WTC11 (cell line): ENCODE measurements around the gene KRT14. TPM values are rescaled to one million over a fixed set of nuclear protein-coding genes. Genes with fewer than 3 reads are reported as not detected.
A peak's percentile ranks its signal among the peaks of the same experiment; 100 is the strongest.
"Not testable (repeated sequence)": the region's sequence is repeated elsewhere in the genome, so short reads cannot be mapped to it uniquely, and the experiment has no call there.

Experiments
- ATAC-seq: fragments of 200-7000 bp; cut with Tn5 transposase; 2 replicates; pipeline ENCODE4 v1.10.0; 2021; ENCODE audit warnings: mild to moderate bottlenecking, moderate library complexity
- CTCF ChIA-PET: fragments of 300-600 bp; sonication (Branson Sonifier 250); formaldehyde crosslinking; loops from one replicate; lab custom pipeline; 2021; ENCODE audit warnings: antibody characterized with exemption; lab: Charles Lee
- POLR2A ChIA-PET: fragments of 350-600 bp; sonication (Branson Sonifier 250); formaldehyde crosslinking; loops from one replicate; lab custom pipeline; 2021; ENCODE audit warnings: antibody characterized with exemption; lab: Charles Lee
- DNase-seq: peaks from one replicate; pipeline ENCODE4 v3.0.0; 2021; ENCODE audit warnings: low spot score
- H3K27ac Mint-ChIP-seq: 2 replicates; pipeline ENCODE4 v1.8.0; 2021; ENCODE audit warnings: mixed read lengths
- H3K27me3 Mint-ChIP-seq: 2 replicates; pipeline ENCODE4 v1.8.0; 2021; ENCODE audit warnings: low read depth, mild to moderate bottlenecking, moderate library complexity, mixed read lengths
- H3K36me3 Mint-ChIP-seq: 2 replicates; pipeline ENCODE4 v1.8.0; 2021; ENCODE audit warnings: mixed read lengths
- H3K4me1 Mint-ChIP-seq: 2 replicates; pipeline ENCODE4 v1.8.0; 2022; ENCODE audit warnings: mixed read lengths
- H3K4me3 Mint-ChIP-seq: 2 replicates; pipeline ENCODE4 v1.8.0; 2021; ENCODE audit warnings: mild to moderate bottlenecking, moderate library complexity, mixed read lengths
- H3K9me3 Mint-ChIP-seq: 2 replicates; pipeline ENCODE4 v1.8.0; 2021; ENCODE audit warnings: mixed read lengths
- CBFB ChIP-seq: sonication (generic); formaldehyde crosslinking; IDR thresholded peaks from 2 replicates; pipeline ENCODE4 v1.8.1; 2022; ENCODE audit warnings: mild to moderate bottlenecking, low read depth, missing genetic modification reagents
- CREB1 ChIP-seq: sonication (generic); formaldehyde crosslinking; IDR thresholded peaks from 2 replicates; pipeline ENCODE4 v1.8.0; 2023; ENCODE audit warnings: mild to moderate bottlenecking, missing genetic modification reagents
- EMX1 ChIP-seq: fragments of 250-450 bp; sonication (Bioruptor Pico); IDR thresholded peaks from 2 replicates; pipeline ENCODE4 v1.8.0; 2021; ENCODE audit warnings: mild to moderate bottlenecking
- ETV6 ChIP-seq: sonication (generic); formaldehyde crosslinking; IDR thresholded peaks from 2 replicates; pipeline ENCODE4 v1.8.1; 2022; ENCODE audit warnings: mild to moderate bottlenecking, missing genetic modification reagents
- FOXK1 ChIP-seq: sonication (generic); formaldehyde crosslinking; IDR thresholded peaks from 2 replicates; pipeline ENCODE4 v1.8.0; 2022; ENCODE audit warnings: mild to moderate bottlenecking, moderate library complexity, missing genetic modification reagents
- JUN ChIP-seq: sonication (generic); formaldehyde crosslinking; IDR thresholded peaks from 2 replicates; pipeline ENCODE4 v1.8.0; 2023; ENCODE audit warnings: mild to moderate bottlenecking, missing genetic modification reagents
- MYBL2 ChIP-seq: sonication (generic); formaldehyde crosslinking; IDR thresholded peaks from 2 replicates; pipeline ENCODE4 v1.8.1; 2023; ENCODE audit warnings: mild to moderate bottlenecking, moderate library complexity, missing genetic modification reagents
- OVOL2 ChIP-seq: fragments of 250-450 bp; sonication (Bioruptor Pico); IDR thresholded peaks from 2 replicates; pipeline ENCODE4 v1.9.0; 2021; ENCODE audit warnings: mild to moderate bottlenecking, borderline replicate concordance
- TCF7 ChIP-seq: sonication (generic); formaldehyde crosslinking; IDR thresholded peaks from 2 replicates; pipeline ENCODE4 v1.8.0; 2022; ENCODE audit warnings: mild to moderate bottlenecking, low read depth, missing genetic modification reagents, moderate library complexity
- total RNA-seq: library from RNA; stranded (reverse); gene quantifications from 3 replicates; pipeline ENCODE4 v1.2.3, GENCODE V29; 2021
- TF ChIP-seq, protein P1 (sequence below): fragments of 250-450 bp; sonication (Bioruptor Pico); IDR thresholded peaks from 2 replicates; pipeline ENCODE4 v1.9.0; 2021; ENCODE audit warnings: moderate library complexity, mild to moderate bottlenecking, inconsistent platforms, borderline replicate concordance
- TF ChIP-seq, protein P2 (sequence below): fragments of 250-450 bp; sonication (Bioruptor Pico); IDR thresholded peaks from 2 replicates; pipeline ENCODE4 v1.9.0; 2021; ENCODE audit warnings: mild to moderate bottlenecking
- TF ChIP-seq, protein P3 (sequence below): sonication (generic); formaldehyde crosslinking; IDR thresholded peaks from 2 replicates; pipeline ENCODE4 v1.8.1; 2023; ENCODE audit warnings: mild to moderate bottlenecking, missing genetic modification reagents, borderline replicate concordance

KRT14 gene
- total RNA-seq, 1 experiment from 2014 or later, result not detected

DNA sequence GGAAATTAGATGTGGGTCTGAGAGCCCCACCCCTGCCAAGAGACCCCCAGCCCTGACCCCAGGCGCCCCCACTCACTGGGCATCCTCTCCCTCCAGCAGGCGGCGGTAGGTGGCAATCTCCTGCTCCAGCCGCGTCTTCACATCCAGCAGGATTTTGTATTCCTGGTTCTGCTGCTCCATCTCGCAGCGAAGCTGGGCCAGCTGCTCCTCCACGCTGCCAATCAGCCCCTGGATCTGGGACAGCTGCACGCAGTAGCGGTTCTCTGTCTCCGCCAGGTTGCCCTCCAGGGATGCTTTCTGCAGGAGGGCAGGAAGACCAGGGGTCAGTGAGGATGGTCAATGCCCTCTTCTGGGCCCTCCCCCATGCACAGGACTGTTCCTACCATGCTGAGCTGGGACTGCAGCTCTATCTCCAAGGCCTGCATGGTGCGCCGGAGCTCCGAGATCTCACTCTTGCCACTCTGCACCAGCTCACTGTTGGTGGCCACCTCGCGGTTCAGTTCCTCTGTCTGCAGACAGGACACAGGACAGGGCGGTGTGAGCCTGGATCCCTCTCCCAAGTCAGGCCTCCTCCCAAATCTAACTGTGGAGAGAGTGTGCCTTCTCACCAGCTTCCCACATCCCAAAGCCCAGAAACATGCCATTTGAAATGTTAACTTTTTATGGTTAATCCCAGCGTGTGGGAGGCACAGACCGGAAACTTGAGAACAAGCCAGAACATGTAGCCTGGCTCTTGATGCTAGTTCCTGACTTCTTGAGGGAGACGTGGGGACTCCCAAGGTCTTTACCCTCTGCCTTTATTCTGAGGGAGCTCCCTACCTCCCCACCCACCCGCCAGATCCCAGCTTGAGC is 34.1 kb upstream of the KRT14 start:
- POLR2A ChIA-PET, result no interaction called here
- no peak overlapping the region for H3K4me3 Mint-ChIP-seq
- TF ChIP-seq TCF7 (CRISPR knock-in tag), result no peak
- no peak for TF ChIP-seq CREB1
- TF ChIP-seq, all 79 proteins: peak for 0
- Mint-ChIP-seq H3K36me3 (no peaks in the 10 kb centered on the region), H3K27me3 (no peaks in the 10 kb centered on the region), H3K9me3 (no peaks in the 10 kb centered on the region), H3K27ac (0 out of 2 replicates have a peak overlapping the region, but pooled peaks have one; percentile 23), H3K4me1 (peaks cover 13% of the 10 kb centered on the region; the same call in 1 of the 2 replicates)
- CTCF ChIA-PET, result interaction anchor here (0.6 to 2.7 kb wide), 11 partner anchors 11 to 736 kb away, joined by 3 to 18 read pairs (median 6); partner anchors contain the start of gene KRT20
- ATAC-seq (no peak), DNase-seq (no peak)

- ATAC-seq, POLR2A ChIA-PET, H3K27me3 Mint-ChIP-seq, H3K9me3 Mint-ChIP-seq, H3K36me3 Mint-ChIP-seq, H3K4me3 Mint-ChIP-seq, DNase-seq, H3K27ac Mint-ChIP-seq: not testable (repeated sequence)
- CTCF ChIA-PET, result interaction anchor here (0.7 to 2.7 kb wide), 11 partner anchors 10 to 735 kb away, joined by 3 to 18 read pairs (median 6); partner anchors contain the start of gene KRT20
- peaks cover 13% of the 10 kb centered on the region; the same call in 1 of the 2 replicates for H3K4me1 Mint-ChIP-seq
Measured at GRCh38 chr17:41619927-41620582, 33.4 kb upstream of the KRT14 start.

DNA sequence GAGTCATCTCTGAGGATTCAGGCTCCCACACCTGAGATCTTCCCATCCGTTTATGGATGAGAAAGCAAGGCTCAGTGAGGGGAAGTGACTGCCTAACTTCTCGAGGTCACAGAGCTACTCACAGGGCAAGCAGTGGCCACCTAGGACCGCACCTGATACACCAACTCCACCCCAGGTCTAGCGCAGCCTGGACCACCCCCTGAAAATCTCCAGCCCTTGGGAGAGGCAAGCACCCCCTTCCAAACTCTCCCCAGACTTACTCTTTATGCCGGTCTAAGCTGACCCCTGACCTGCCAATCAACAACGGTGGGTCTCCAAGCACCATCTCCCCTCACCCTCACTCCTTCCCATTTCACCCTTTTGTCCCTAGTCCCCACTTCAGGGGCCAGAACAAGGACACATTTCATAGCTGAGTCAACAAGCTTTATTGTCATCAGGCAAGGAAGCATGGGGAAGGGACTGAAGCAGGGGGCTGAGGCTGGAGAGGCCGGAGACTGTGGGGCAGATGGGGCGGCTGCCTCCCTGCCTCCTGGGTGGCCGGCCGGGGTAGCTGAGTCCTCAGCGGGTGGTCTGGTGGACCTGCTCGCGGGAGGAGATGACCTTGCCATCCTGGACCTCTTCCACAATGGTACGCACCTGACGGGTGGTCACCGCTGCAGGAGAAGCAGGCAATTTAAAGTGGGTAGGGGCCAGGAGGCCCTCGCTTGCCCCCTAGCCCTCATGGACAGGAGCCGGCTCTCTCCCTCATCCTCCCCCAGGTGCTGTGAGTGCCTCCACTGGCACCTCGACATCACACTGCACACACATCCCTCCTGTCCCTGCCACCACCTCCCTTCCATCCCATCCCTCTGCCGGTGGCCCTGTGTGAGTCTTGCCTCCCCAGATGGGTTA is 32.6 kb upstream of the KRT14 start:
- ATAC-seq (no peak), DNase-seq (no peak)
- ChIA-PET POLR2A (no interaction called here), CTCF (interaction anchor here (0.8 to 2.7 kb wide), 5 partner anchors 9 to 71 kb away, joined by 3 to 17 read pairs (median 4); no protein-coding TSS in a partner anchor)
- Mint-ChIP-seq H3K27me3 (no peaks in the 10 kb centered on the region), H3K27ac (peak overlapping the region; percentile 60; the same call in 1 of the 2 replicates), H3K36me3 (no peaks in the 10 kb centered on the region), H3K4me1 (peaks cover 13% of the 10 kb centered on the region; the same call in 1 of the 2 replicates), H3K9me3 (no peaks in the 10 kb centered on the region), H3K4me3 (no peak overlapping the region)
- no peak for TF ChIP-seq EMX1 (CRISPR knock-in tag)
- TF ChIP-seq, protein P1, sequence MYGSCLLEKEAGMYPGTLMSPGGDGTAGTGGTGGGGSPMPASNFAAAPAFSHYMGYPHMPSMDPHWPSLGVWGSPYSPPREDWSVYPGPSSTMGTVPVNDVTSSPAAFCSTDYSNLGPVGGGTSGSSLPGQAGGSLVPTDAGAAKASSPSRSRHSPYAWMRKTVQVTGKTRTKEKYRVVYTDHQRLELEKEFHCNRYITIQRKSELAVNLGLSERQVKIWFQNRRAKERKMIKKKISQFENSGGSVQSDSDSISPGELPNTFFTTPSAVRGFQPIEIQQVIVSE (CRISPR knock-in tag), result no peak
- TF ChIP-seq, protein P2, sequence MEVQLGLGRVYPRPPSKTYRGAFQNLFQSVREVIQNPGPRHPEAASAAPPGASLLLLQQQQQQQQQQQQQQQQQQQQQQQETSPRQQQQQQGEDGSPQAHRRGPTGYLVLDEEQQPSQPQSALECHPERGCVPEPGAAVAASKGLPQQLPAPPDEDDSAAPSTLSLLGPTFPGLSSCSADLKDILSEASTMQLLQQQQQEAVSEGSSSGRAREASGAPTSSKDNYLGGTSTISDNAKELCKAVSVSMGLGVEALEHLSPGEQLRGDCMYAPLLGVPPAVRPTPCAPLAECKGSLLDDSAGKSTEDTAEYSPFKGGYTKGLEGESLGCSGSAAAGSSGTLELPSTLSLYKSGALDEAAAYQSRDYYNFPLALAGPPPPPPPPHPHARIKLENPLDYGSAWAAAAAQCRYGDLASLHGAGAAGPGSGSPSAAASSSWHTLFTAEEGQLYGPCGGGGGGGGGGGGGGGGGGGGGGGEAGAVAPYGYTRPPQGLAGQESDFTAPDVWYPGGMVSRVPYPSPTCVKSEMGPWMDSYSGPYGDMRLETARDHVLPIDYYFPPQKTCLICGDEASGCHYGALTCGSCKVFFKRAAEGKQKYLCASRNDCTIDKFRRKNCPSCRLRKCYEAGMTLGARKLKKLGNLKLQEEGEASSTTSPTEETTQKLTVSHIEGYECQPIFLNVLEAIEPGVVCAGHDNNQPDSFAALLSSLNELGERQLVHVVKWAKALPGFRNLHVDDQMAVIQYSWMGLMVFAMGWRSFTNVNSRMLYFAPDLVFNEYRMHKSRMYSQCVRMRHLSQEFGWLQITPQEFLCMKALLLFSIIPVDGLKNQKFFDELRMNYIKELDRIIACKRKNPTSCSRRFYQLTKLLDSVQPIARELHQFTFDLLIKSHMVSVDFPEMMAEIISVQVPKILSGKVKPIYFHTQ (CRISPR knock-in tag), result no peak

GRCh38 chr17:41618341-41619035 is 31.8 kb upstream of the KRT14 start:
- POLR2A ChIA-PET, result no interaction called here
- Mint-ChIP-seq H3K27ac (no peak overlapping the region), H3K4me3 (no peak overlapping the region), H3K27me3 (no peaks in the 10 kb centered on the region), H3K4me1 (peaks cover 13% of the 10 kb centered on the region; the same call in 1 of the 2 replicates), H3K36me3 (no peaks in the 10 kb centered on the region), H3K9me3 (no peaks in the 10 kb centered on the region)
- ATAC-seq (no peak), DNase-seq (no peak)
- CTCF ChIA-PET, result interaction anchor here (0.8 to 2.7 kb wide), 5 partner anchors 30 to 113 kb away, joined by 3 to 17 read pairs (median 4); partner anchors contain the start of gene KRT13
- no peak for TF ChIP-seq OVOL2 (CRISPR knock-in tag)
- TF ChIP-seq, protein P3, sequence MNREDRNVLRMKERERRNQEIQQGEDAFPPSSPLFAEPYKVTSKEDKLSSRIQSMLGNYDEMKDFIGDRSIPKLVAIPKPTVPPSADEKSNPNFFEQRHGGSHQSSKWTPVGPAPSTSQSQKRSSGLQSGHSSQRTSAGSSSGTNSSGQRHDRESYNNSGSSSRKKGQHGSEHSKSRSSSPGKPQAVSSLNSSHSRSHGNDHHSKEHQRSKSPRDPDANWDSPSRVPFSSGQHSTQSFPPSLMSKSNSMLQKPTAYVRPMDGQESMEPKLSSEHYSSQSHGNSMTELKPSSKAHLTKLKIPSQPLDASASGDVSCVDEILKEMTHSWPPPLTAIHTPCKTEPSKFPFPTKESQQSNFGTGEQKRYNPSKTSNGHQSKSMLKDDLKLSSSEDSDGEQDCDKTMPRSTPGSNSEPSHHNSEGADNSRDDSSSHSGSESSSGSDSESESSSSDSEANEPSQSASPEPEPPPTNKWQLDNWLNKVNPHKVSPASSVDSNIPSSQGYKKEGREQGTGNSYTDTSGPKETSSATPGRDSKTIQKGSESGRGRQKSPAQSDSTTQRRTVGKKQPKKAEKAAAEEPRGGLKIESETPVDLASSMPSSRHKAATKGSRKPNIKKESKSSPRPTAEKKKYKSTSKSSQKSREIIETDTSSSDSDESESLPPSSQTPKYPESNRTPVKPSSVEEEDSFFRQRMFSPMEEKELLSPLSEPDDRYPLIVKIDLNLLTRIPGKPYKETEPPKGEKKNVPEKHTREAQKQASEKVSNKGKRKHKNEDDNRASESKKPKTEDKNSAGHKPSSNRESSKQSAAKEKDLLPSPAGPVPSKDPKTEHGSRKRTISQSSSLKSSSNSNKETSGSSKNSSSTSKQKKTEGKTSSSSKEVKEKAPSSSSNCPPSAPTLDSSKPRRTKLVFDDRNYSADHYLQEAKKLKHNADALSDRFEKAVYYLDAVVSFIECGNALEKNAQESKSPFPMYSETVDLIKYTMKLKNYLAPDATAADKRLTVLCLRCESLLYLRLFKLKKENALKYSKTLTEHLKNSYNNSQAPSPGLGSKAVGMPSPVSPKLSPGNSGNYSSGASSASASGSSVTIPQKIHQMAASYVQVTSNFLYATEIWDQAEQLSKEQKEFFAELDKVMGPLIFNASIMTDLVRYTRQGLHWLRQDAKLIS (CRISPR knock-in tag), result no peak
- no peak for TF ChIP-seq JUN
- no peak for TF ChIP-seq MYBL2
- TF ChIP-seq ETV6, result no peak
- TF ChIP-seq CBFB (CRISPR knock-in tag), result no peak
- no peak for TF ChIP-seq FOXK1 (CRISPR knock-in tag)
- TF ChIP-seq, all 79 proteins: peak for 0
